Fibroblast of skin of left quadriceps (primary cell): ENCODE measurements around the gene PROZ.

Source experiments
- DNase-seq, 2 experiments: peaks; one replicate each; pipeline ENCODE4 v3.0.0-alpha.2; 2013; ENCODE audit warnings: low read depth in 2 of 2

Gene PROZ

GRCh38 chr13:113141601-113141970, 16.9 kb upstream of the PROZ start:
- no peak for DNase-seq

GRCh38 chr13:113142876-113143275, 15.6 kb upstream of the PROZ start:
- no peak for DNase-seq

GRCh38 chr13:113143466-113144254, 14.8 kb upstream of the PROZ start:
- no peak for DNase-seq

DNA sequence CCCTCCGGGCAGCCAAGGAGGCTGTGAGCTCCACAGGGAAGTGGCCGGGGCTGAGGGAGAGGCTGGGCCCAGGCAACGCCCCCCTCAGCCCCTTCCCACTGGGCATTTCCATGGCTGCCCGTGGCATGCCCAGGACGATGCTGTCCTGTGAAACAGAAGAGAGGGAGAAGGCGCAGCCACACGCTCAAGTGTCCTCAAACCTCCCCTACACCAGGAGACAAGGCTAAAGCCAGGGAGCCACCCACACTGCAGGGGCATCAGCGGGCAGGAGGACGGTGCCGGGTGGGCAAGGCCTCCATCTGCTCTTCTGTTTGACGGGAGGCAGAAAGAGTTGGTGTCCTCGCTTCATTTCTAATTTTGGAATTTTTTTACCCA, 14.2 kb upstream of the PROZ start:
- no peak for DNase-seq

GRCh38 chr13:113145496-113145895, 13.0 kb upstream of the PROZ start:
- DNase-seq = no peak

DNA sequence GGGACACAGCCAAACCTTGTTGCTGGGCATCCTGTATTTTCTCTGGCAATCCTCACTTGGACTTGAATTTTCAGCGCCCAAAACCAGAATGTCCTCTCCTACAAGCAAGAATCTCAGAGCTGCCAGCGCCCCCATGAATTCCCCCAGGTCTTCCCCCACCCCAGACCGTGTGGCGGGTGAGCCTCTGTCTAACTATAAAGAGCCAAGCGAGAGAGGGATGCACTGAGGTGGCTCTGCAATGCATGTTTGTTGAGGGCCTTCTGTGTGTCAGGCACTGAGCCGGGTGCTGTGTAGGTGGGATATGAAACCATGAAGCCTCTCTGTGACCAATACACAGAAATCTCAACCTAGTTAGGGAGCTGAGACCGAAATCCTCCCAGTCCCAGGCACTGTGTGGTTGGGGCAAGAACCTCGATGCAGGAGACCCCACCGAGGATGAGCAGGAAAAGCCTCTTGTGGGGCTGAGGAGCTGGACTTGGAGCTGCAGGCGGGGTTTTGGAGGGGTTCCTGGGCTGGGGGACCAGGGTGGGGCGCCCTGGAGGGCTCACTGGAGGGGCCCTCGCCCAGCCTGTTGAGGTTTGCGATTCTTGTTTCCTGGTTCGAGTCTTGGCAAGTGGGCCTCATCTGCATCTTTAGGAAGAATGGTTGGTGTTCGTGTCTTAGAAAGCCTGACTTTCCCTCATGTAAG, 12.4 kb upstream of the PROZ start:
- no peak for DNase-seq

DNA sequence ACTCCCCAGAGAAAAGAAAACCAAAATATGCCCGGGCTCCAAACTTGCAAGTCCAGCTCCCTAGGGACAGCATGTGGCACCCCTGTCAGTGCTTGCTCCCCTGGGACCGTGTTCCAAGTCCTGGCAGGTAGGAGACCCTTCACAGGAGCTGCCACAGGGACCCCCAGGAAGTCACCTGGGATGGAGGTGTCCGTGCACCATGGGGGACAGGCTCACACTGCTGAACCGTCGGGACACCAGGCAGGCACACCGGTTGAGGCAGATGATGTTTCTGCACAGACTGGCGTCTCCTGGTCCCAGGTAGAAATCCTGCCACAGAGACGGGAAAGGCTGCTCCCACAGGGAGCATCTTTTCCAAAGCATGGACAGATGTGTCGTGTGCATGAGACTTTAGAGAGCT, 11.7 kb upstream of the PROZ start:
- DNase-seq = no peak

- DNase-seq = no peak
Observed at GRCh38 chr13:113147206-113147605, 11.2 kb upstream of the PROZ start.

DNA sequence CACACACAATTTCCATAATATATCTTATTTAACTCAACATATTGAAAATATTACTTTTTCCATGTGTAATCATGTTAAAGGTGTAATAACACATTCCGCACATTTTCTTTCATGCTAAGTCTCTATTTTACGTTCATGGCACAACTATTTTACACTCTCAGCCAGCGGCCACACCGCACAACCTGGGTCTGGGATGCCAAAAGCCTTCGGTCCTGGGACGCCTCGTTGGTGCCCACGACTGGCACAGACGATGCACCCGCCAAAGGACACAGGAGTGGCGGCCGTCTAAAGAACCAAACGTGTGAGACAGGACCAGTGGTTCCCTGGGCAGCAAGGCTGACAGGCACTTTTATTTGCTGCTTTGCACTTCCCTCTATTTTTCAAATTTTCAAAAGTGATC, 10.0 kb upstream of the PROZ start:
- DNase-seq = no peak

- DNase-seq = no peak
Observed at GRCh38 chr13:113148940-113149503, 9.4 kb upstream of the PROZ start.

GRCh38 chr13:113149711-113150549, 8.5 kb upstream of the PROZ start:
- DNase-seq = no peak

DNA sequence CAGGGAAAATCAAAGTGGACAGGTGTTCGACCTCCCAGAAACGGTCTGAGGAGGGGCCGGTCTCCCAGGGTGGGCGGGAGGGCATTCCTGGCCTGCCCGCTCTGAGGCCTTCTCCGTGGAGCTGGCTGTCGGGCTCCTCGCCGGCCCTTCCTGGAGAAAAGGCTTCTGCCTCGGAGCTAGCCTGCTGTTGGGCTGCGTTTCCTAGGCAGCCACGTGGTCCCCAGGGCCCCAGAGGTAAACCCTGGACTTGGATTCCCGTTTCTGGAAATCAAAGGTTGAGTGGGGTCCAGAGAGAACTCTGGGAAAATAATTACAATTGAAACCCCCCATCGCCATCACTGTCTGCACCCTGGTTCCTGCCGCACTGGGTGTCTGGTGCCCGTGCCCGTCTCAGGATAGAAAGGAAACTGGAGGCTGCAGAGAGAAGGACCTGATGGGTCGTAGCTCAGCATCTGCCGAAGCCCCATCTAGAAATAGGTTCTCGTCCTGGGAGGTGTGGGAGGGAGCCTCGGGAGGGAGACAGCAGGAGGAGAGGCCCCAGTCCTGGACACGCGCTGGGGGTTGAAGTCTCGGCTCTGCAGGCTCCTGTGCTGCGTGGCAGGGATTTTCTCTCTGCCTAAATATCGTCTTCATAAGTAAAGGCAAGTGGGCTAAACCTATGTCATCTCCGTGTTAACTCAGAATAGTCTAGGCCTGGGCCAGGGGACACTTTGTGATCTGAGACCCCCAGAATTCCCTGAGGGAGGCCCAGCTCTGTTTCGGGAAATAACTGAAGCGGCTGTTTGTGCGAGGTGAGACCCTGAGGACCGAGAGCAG, 7.7 kb upstream of the PROZ start:
- DNase-seq = no peak

DNA sequence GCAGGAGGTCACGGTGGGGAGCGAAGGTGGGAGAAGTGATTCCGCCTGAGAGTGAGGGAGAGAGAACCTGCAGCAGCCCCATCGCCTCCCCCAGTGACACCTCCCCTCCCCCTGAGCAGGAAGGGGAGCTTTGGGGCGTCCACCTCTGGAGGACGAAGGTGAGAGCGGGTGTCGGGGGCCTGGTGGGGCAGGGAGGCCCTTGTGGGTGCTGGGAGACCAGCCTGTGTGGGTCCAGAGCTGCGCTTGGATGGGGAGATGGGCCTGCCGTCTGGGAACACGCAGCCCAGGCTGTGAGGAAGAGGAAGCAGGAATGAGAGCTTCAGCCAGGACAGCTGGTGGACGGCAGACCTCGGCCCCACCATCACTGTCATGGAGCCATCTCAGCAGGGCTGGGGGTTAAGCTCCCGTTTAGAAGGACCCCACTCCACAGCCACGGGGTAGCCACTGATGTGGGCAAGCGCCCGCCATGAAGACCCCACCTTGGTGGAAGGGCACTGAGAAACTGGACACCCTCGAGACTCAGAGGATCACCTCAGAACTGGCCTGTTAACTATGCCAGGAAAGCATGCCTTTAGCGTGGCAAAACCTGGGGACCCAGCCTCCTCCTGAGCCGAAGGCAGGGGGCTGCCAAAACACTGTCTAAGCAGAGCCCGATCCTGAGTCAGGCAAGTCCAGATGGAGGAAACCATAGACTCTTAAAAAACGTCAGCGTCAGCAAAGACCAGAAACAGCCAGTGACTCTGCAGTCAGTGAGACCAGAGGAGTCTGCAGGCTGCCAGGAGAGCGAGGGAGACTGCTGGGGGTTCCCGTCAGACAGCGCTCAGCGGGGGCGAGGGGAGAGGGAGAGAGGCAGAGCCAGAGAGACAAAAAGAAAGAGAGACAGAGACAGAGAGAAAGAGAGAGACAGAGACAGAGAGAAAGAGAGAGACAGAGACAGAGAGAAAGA, 6.4 kb upstream of the PROZ start:
- peak; percentile 40 to 45 for DNase-seq

DNA sequence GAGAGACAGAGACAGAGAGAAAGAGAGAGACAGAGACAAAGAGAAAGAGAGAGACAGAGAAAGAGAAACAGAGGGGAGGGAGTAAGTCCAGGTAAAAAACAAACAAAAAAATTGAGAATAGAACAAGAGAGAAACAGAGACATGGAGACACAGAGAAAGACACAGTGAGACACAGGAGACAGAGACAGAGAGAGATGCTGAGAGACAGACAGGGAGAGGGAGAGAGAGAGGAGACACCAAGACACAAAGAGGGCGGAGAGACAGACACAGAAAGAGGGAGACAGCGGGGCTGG, 5.8 kb upstream of the PROZ start:
- no peak for DNase-seq

- no peak for DNase-seq
Observed at GRCh38 chr13:113152984-113153809, 5.3 kb upstream of the PROZ start.

DNA sequence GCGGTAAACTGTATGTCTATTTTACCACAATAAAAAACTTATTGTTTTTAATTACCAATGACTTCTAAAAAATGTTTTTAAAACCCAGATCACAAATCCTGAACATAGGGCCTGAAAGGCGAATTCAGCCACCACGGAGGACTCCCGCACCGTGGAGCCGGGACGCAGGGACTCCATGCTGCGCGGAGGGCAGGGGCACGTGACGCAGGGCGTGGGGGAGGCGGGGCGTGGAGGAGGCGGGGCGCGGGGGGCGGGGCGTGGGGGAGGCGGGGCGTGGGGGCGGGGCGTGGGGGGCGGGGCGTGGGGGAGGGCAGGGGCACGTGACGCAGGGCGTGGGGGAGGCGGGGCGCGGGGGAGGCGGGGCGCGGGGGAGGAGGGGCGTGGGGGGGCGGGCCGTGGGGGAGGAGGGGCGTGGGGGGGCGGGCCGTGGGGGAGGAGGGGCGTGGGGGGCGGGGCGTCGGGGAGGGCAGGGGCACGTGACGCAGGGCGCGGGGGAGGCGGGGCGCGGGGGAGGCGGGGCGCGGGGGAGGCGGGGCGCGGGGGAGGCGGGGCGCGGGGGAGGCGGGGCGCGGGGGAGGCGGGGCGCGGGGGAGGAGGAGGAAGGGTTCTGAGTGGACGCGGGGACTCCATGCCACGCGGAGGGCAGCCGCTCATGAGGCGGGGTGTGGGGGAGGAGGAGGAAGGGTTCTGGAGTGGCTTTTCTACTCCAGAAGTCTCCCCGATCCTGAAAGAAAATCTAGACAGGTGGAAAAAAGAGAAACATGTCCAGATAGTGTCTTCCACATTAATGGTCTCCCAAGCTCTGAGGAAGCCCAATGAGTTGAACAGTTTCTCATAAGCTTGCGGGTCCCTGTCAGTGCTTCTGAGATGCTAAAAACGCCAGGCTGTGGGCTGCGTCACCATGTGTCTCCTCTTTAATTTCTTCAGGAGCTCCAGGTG, 4.4 kb upstream of the PROZ start:
- DNase-seq = peak; percentile 29 to 39

GRCh38 chr13:113155201-113155600, 3.2 kb upstream of the PROZ start:
- no peak for DNase-seq

- no peak for DNase-seq
Observed at GRCh38 chr13:113155982-113156655, 2.3 kb upstream of the PROZ start.
